Fibroblast of skin of left quadriceps (primary cell): ENCODE results near the gene TOR4A.
A peak's percentile ranks its signal among the peaks of the same experiment; 100 is the strongest.

Source experiments
- DNase-seq, 2 experiments: peaks; one replicate each; pipeline ENCODE4 v3.0.0-alpha.2; 2013; ENCODE audit warnings: low read depth in 2 of 2

Gene TOR4A

DNA sequence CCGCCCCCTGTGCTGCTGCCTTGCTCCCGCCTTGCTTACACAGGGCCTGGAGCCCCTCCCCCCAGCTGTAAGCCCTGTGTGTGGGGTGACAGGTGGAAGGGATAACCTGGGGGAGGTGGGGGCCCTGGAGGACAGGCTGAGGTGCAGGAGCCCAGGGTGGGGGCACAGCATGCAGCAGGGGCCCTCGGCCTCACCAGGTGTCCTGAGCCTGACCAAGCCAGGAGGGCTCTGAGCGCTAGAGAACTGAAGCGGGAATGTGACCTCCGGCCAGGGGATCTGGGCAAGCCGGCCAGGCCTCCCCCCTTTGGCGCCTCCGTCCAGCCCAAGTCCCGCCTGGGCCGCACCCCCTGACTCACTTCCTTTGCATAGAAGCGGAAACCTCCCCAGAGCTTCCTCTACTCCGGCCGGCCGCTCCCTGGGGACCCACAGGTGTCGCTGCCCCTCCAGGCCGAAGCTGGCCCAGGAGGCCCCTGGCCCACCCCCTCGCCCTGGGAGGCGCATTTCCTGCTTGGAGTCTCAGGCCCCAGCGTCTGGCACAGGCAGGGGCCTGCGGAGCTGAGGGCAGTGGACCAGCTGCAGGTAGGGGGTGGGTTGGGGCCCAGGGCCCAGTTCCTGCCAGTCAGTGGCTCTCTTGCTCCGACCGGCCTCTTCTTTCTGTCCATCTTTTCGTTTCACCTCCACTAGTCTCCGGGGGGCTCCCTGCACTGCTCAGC is at the start of gene TOR4A:
TOR4A (plus strand) TSS at position 398 of the 713 bp plus-strand sequence. CDS start 964 bp downstream, outside the sequence.
- DNase-seq: no peak

DNA sequence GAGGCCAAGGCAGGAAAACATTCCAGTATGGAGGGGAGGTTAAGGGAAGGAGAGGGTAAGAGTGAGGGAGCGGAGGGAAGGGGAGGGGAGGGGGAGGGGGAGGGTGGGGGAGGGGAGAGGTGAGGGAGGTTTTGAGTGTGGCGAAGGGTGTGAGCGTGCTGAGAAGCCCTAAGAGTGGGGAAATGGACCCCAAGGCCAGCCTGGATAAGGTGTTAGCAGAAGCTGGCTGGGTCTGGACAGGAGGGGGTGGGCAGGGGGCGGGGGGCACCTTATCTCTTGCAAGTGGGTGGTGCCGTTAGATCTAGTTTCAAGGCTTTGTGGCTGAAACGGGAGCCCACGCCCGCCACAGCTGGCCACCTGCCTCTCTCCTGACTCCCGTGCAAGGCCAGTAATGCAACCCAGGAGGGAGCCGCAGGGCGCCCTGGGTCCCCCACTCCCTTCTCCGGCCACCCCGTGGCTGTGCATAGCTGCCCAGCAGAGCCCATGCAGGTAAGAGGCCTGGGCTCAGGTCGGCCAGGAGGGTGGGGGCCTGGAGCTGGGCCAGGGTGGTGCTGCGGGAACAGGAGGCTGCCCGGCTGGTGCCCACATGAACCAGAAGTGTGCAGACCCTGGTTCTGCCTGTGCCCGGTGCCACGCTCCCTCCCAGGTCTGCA is 49.5 kb upstream of the TOR4A start:
- DNase-seq: no peak

DNA sequence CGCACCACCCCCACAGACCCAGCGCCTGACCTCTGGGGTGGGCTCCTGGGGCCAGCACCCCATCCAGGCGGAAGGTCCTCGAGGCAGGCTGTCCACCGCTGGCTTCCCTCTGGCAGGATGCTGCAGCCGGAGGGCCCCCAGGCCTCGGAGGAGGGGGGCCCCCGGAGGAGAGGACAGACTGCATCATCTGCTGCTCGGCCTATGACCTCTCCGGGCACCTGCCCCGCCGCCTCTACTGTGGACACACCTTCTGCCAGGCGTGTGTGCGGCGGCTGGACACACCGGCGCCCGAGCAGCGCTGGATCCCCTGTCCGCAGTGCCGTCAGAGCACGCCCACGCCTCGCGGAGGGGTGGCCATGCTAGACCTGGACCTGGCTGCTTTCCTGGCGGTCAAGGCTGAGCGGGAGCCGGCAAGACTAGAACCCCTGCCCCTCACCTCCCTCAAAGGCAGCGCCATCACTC is 49.0 kb upstream of the TOR4A start:
- no peak for DNase-seq

DNA sequence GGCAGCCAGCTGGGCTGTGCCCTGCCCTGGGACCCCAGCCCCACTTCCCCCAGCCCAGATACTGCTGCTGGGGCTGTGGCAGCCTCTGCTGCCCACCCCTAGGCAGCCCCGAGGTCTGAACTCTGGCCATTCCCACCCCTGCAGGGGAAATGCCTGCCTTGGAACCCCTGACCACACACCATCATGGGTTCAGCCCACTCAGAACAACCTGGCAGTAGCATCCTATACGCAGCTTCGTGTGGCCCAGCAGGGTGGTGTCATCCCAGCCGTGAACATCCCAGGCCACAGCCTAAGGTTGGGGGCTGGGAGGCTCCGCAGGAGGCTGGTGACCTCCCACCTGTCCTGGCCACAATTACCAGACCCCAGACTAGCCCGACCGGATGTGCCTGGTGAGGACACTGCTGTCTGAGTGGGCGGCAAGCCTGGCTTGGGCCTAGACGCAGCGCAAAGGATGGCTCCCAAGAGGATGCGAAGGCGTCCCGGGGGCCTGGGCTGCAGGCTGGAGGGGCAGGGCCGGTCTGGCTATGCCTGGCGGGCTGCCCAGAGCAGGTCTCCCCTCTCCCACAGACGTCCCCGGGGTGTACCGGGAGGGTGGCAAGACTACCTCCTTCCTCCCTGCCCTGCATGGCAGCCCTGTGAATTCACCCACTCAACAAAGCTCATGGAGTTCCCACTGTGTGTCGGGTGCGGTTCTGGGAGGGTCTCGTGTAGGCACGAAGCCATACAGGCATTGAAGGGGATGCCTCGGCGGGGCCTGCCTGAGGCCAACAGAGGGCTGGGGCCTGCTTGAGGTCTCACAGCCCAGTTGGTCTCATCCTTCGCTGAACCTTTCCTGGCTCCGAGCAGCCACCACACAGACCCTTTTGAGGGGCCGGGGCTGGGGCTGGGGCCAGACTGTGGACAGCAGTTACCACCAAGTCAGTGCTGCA is 48.3 kb upstream of the TOR4A start:
- DNase-seq: no peak

DNA sequence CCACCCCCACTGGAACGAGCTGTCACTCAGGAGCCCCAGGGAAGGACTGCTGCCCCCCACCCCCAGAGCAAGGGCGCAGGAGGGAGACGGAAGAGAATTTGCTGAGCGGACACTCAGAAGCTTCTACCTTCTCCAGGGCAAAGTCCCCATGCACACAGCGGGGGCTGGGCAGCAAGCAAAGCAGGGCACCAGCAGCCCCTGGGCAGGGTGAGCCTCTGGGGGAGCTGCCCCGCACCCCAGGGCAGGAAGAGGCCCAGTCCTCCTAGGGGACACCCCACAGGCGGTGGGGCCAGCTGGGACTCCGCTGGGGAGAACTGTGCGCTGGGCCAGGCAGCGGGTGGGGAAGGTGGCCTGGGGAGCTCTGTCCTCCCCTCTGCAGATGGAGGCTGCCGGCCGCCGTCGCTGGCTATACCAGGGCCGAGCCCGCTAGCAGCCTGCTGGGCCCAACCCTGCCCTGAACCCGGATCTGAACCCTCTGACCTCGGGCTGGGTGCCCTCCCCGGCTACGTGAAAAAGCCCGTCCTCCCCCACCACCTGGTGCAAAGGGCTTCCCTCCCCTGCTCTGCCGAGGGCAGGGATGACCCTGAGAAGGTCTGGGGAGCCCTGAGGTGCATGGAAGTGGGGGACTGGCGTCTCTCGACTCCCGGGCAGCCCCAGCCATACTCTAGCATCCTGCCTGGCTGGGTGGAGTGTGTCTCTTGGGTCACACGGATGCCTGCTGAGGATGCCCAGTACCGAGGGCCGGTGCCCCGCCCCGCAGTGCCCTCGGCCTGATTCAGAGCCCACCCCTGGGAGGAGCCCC is 47.4 kb upstream of the TOR4A start:
- DNase-seq: no peak

DNA sequence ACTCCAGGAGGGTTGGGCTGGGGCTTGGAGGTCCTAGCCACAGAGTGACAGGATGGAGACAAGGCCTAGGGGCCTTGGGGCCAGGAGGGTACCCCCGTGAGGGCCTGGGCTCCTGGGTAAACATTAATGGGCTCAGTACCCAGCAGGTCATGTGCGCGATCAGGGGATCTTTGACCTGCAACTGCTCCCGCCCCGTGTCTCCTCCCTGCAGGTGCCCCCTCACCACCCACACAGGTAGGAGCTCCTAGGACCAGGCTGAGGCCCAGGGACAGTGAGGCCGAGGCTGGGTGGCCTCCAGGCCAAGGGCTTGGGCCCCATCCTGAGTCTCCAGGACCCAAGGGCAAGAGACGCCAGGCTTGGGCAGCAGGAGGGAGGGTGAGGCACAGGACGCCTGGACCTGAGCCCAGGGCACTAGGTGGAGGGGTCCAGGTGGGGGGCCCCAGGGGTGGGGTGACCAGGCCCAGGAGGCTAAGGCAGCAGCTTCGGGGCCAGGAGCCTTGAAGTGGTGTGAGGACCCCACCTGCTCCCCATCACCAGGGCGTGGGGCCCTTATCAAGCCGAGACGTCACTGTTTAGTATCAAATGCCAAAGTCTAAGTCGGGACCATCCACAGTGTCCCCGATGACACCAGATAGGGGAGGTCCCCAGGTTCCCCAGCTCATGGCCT is 46.7 kb upstream of the TOR4A start, which contains the start of gene SLC34A3:
SLC34A3 (plus strand) TSS at position 197 of the 667 bp plus-strand sequence. CDS start 802 bp downstream, outside the sequence.
- DNase-seq: no peak

DNA sequence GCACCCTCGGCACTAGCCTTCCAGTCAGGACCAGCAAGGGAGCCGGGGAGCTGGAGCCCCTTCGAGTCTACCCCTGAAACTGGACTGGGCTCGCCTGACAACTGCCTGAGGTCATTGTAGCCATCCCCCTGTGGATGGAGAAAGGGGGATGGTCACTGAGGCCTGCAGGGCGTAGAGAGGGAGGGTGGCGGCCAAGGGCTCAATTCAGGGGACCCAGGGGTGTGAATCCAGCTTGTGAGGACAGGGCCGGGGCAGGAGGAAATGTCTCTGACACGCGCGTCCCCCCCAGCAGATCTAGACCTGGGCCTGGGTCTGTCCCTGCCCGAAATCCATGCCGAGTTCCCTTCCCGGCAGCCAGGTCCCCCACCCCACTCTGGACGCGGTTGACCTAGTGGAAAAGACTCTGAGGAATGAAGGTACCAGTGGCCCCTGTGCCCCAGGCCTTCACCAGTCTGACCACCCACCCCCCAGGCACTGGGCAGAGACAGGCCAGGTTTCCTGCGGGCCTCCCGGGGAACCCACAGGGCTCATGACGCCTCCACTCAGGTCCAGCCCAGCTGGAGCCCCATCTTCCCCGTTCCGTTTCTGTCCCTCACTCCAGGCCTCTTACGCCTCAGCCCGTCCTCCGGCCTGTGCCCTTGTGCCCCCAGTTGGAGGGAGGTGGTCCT is 46.0 kb upstream of the TOR4A start:
- no peak for DNase-seq

DNA sequence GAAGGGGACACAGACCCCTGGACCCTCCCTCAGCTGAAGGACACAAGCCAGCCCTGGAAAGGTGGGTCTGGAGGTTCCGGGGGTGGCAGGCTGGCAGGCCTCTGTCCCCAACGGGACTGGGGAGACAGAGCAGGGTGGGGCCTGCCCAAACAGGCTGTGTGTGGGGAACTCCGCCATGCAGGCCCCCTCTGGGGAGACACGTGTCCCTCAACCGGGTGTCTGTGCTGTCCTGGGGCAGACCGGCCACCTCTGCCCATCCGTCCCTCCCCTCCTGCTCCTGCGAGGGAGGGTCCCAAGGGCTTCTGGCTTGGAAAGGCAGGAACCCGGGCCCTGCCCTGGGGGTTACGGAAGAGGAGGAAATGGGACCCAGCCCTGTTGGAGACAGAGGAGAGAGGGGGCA is 45.4 kb upstream of the TOR4A start:
- no peak for DNase-seq

DNA sequence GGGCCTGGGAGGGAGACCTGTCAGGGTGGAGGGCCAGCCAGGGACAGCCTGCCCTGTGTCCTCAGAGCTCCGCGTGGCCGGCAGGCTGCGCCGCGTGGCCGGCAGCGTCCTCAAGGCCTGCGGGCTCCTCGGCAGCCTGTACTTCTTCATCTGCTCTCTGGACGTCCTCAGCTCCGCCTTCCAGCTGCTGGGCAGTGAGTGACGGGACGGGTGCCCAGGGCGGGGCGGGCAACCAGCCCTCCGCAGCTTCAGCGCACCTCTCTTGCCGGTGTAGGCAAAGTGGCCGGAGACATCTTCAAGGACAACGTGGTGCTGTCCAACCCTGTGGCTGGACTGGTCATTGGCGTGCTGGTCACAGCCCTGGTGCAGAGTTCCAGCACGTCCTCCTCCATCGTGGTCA is 45.0 kb upstream of the TOR4A start:
- DNase-seq: no peak

DNA sequence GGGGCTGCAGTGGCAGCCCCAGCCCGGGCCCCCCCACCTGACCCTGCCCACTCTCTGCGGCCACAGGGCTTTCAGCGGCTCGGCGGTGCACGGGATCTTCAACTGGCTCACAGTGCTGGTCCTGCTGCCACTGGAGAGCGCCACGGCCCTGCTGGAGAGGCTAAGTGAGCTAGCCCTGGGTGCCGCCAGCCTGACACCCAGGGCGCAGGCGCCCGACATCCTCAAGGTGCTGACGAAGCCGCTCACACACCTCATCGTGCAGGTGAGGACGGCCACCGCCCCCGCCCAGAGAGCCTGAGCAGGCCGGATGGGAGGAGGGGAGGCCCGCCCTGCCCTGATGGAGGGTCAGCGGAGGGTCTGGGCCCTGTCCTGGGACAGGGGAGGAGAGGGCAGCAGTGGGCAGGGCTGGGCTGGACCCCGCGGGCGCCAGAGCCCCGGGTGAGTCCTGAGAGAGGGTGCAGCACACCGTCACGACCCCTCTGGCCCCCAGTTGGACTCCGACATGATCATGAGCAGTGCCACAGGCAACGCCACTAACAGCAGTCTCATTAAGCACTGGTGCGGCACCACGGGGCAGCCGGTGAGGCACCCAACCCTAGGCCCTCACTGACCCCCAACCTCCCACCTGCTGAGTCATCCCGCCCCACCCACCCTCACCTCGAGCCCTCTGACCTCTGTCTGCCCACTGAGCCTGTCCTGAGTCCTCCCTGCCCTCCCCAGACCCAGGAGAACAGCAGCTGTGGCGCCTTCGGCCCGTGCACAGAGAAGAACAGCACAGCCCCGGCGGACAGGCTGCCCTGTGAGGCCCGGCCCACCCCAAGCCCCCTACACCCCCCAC is 44.2 kb upstream of the TOR4A start:
- no peak for DNase-seq

DNA sequence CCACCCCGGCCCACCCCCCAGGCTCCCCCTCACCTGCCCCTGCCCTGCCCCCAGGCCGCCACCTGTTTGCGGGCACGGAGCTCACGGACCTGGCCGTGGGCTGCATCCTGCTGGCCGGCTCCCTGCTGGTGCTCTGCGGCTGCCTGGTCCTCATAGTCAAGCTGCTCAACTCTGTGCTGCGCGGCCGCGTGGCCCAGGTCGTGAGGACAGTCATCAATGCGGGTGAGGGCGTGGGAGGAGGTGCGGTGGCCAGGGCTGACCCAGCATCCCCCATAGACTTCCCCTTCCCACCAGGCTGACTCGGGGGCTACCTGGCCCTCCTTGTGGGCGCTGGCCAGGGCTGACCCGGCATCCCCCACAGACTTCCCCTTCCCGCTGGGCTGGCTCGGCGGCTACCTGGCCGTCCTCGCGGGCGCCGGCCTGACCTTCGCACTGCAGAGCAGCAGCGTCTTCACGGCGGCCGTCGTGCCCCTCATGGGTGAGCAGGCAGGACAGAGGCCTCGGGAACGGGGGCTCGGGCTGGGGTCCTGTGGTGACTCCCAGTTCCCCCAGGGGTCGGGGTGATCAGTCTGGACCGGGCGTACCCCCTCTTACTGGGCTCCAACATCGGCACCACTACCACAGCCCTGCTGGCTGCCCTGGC is 43.4 kb upstream of the TOR4A start:
- no peak for DNase-seq

DNA sequence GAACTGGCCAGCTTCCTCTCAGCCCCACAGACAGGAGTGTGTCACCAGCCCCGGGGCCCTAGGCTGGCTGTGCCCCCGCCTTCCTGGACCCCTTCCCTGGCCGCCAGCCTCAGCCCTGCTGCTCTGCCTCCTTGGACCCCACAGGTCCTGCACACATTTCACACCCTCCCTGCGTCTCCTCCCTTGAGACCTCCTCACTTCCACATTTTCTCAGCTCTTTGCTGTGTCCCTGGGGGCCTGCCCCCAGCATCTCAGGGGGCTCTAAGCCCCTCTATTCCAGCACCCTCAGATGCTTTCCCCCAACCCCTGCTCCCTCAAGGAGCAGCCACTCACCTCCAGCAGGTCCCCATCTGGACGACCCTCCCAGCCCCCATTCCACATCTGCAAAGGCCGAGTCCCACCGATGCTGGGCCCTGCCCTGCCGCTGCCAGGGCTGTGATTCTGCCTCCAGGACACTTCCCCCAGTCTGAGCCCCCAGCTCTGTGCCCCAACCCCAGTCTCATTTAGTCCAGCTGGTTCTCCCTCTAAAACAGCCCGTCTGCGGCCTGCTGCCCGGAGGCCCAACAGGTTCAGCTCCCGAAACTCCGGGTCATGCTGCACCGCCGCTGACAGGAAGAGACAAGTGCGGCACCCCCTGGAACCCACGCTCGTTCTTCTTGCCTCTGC is 42.6 kb upstream of the TOR4A start:
- DNase-seq: no peak

DNA sequence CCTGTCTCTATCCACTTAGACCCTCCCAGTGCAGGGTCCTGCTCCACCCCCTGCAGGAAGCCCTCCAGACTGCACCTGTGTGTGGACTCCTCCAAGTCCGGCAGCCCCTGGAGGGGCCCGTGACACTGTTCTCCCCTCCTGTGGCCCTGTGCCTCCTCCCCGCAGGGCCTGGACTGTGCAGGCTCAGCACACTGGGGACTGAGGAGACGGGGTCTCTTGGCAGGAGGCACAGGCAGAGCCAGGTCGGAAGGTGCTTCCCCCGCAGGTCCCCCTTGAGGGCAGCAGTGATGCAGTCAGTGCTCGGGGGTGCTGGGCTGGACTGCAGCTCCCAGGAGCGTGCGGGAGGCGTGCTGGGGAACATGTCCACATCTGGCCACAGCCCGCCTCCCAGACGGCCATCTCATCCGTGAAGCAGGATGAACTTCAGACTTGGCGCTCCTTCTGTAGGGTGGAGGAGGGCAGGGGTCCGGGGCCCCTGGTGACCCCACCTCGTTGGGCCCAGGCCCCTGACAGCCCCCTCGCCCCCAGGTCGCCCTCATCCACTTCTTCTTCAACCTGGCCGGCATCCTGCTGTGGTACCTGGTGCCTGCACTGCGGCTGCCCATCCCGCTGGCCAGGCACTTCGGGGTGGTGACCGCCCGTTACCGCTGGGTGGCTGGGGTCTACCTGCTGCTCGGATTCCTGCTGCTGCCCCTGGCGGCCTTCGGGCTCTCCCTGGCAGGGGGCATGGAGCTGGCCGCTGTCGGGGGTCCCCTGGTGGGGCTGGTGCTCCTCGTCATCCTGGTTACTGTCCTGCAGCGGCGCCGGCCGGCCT is 41.9 kb upstream of the TOR4A start:
- no peak for DNase-seq

DNA sequence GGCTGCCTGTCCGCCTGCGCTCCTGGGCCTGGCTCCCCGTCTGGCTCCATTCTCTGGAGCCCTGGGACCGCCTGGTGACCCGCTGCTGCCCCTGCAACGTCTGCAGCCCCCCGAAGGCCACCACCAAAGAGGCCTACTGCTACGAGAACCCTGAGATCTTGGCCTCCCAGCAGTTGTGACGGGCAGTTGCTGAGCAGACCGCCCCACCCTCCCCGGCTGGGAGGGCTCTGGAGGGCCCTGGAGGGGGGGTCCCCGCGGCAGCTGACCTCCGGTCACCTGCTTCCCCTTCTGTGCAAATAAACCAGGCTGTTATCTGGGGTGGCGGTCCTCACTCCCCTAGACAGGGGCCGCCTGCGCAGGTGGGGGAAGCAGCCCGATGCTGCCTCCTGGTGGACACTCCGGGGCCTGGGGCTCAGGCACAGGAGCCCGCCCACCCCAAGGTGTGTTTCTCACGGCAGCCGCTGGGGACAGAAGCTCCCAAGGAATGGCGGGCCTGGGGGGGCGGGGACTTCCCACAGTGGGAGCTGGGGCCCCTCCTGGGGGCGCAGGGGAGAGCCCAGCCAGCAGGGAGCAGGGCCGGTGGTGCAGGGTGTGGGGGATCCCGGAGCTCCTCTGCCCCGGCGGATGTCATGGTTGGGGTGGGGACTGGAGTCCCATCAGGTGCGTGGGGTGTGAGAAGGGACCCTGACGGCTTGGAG is 41.1 kb upstream of the TOR4A start:
- peak; percentile 38 to 39 for DNase-seq

DNA sequence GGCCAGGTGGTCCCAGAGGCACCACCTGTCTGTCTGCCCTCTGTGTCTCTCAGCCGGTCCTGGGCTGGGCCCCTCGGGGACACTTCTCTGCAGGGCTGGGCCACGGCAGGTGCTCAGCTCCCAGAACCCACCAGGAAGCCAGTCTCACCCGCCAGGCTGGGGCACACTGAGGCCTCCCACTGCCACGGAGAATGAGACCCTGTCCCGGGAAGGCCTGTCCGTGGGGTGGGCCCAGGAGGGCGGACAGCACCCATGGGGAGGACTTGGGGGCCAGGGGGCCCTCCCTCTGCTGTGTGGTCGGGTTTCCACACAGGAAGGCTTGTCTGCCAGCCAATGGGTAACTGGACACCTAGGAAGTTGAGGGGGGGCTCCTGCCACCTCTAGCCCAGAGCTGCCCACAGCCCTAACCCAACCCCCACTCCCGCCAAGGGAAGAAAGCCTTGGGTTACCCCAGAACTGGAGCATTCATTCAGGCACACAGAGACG is 40.5 kb upstream of the TOR4A start:
- no peak for DNase-seq
